ENCODE data around the gene PHAX. TPM values are rescaled to one million over a fixed set of nuclear protein-coding genes. Genes with fewer than 3 reads are reported as not detected.
"Not testable (repeated sequence)": the region's sequence is repeated elsewhere in the genome, so short reads cannot be mapped to it uniquely, and the experiment has no call there.

Gene PHAX
- total RNA-seq: 10 to 100 TPM; 33.4 to 39.1 TPM

- H3K27ac Mint-ChIP-seq: peak within 1 kb of the TSS; percentile 84 to 97
- ATAC-seq (peak; percentile 93 to 95), DNase-seq (ENCODE audit: low spot score in 2 of 2) (peak; percentile 83)
- peaks cover 11 to 16% of the 10 kb centered on the region in 2 donors for H3K36me3 Mint-ChIP-seq
- peaks cover 0 to 4% of the 10 kb centered on the region in 2 donors for H3K9me3 Mint-ChIP-seq
These were observed at the start of gene PHAX for GRCh38 chr5:126600631-126601511. Gene PHAX, plus strand, starts transcription at chr5:126600947. Its CDS starts 16 bp downstream, at chr5:126600963.

- no peak for ATAC-seq
- no peaks in the 10 kb centered on the region for H3K36me3 Mint-ChIP-seq
- no peaks in the 10 kb centered on the region for H3K9me3 Mint-ChIP-seq
- DNase-seq (ENCODE audit: low spot score in 2 of 2): no peak
- H3K27ac Mint-ChIP-seq: no peak overlapping the region
These were observed 48.1 kb upstream of the PHAX start for GRCh38 chr5:126552614-126553013.

GRCh38 chr5:126555101-126555500 lies 45.6 kb upstream of the PHAX start:
- H3K27ac Mint-ChIP-seq; ATAC-seq; H3K36me3 Mint-ChIP-seq; DNase-seq (ENCODE audit: low spot score in 2 of 2); H3K9me3 Mint-ChIP-seq: not testable (repeated sequence)

- ATAC-seq (no peak), DNase-seq (ENCODE audit: low spot score in 2 of 2) (no peak)
- Mint-ChIP-seq H3K9me3 (no peaks in the 10 kb centered on the region), H3K36me3 (no peaks in the 10 kb centered on the region), H3K27ac (no peak overlapping the region)
These were observed 38.8 kb upstream of the PHAX start for GRCh38 chr5:126561908-126562307.

GRCh38 chr5:126562823-126563222 lies 37.9 kb upstream of the PHAX start:
- Mint-ChIP-seq H3K9me3 (no peaks in the 10 kb centered on the region), H3K36me3 (no peaks in the 10 kb centered on the region), H3K27ac (no peak overlapping the region)
- ATAC-seq (peak in 1 of 2 donors; percentile 34), DNase-seq (ENCODE audit: low spot score in 2 of 2) (no peak)

- Mint-ChIP-seq H3K9me3 (no peaks in the 10 kb centered on the region), H3K36me3 (no peaks in the 10 kb centered on the region), H3K27ac (no peak overlapping the region)
- ATAC-seq (no peak), DNase-seq (ENCODE audit: low spot score in 2 of 2) (no peak)
These were observed 32.5 kb upstream of the PHAX start for GRCh38 chr5:126568206-126568755.

GRCh38 chr5:126575644-126576043 lies 25.1 kb upstream of the PHAX start:
- H3K27ac Mint-ChIP-seq: no peak overlapping the region
- H3K9me3 Mint-ChIP-seq: no peaks in the 10 kb centered on the region
- ATAC-seq (no peak), DNase-seq (ENCODE audit: low spot score in 2 of 2) (no peak)
- no peaks in the 10 kb centered on the region for H3K36me3 Mint-ChIP-seq

GRCh38 chr5:126576974-126577373 lies 23.8 kb upstream of the PHAX start:
- ATAC-seq: no peak
- no peak for DNase-seq (ENCODE audit: low spot score in 2 of 2)
- Mint-ChIP-seq H3K9me3 (no peaks in the 10 kb centered on the region), H3K27ac (no peak overlapping the region), H3K36me3 (no peaks in the 10 kb centered on the region)

GRCh38 chr5:126577415-126577814 lies 23.3 kb upstream of the PHAX start:
- Mint-ChIP-seq H3K9me3 (no peaks in the 10 kb centered on the region), H3K27ac (no peak overlapping the region), H3K36me3 (no peaks in the 10 kb centered on the region)
- DNase-seq (ENCODE audit: low spot score in 2 of 2) (no peak), ATAC-seq (no peak)

GRCh38 chr5:126579716-126580115 lies 21.0 kb upstream of the PHAX start:
- no peak for DNase-seq (ENCODE audit: low spot score in 2 of 2)
- Mint-ChIP-seq H3K36me3 (no peaks in the 10 kb centered on the region), H3K27ac (no peak overlapping the region), H3K9me3 (no peaks in the 10 kb centered on the region)
- no peak for ATAC-seq

GRCh38 chr5:126583761-126584160 lies 17.0 kb upstream of the PHAX start:
- H3K36me3 Mint-ChIP-seq: no peaks in the 10 kb centered on the region

GRCh38 chr5:126587551-126588390 lies 13.0 kb upstream of the PHAX start:
- no peaks in the 10 kb centered on the region for H3K9me3 Mint-ChIP-seq
- no peak for DNase-seq (ENCODE audit: low spot score in 2 of 2)
- H3K27ac Mint-ChIP-seq: no peak overlapping the region
- no peaks in the 10 kb centered on the region for H3K36me3 Mint-ChIP-seq
- ATAC-seq: no peak

More at GRCh38 chr5:126583761-126584160, 17.0 kb upstream of the PHAX start:
- no peak for ATAC-seq
- no peak for DNase-seq (ENCODE audit: low spot score in 2 of 2)
- H3K27ac Mint-ChIP-seq: no peak overlapping the region
- H3K9me3 Mint-ChIP-seq: no peaks in the 10 kb centered on the region

GRCh38 chr5:126589536-126590297 lies 11.0 kb upstream of the PHAX start:
- Mint-ChIP-seq H3K36me3 (no peaks in the 10 kb centered on the region), H3K27ac (no peak overlapping the region), H3K9me3 (no peaks in the 10 kb centered on the region)
- DNase-seq (ENCODE audit: low spot score in 2 of 2) (no peak), ATAC-seq (no peak)

- Mint-ChIP-seq H3K9me3 (peaks cover 0 to under 1% of the 10 kb centered on the region in 2 donors), H3K27ac (no peak overlapping the region), H3K36me3 (no peaks in the 10 kb centered on the region)
- ATAC-seq (no peak), DNase-seq (ENCODE audit: low spot score in 2 of 2) (no peak)
These were observed 9.2 kb upstream of the PHAX start for GRCh38 chr5:126591549-126591948.

- Mint-ChIP-seq H3K36me3 (peaks cover 0 to 1% of the 10 kb centered on the region in 2 donors), H3K27ac (peak within 1 kb of the TSS in 1 of 2 donors; percentile 52), H3K9me3 (peaks cover 0 to 4% of the 10 kb centered on the region in 2 donors)
- ATAC-seq: peak; percentile 86 to 92
- peak in 1 of 2 donors; percentile 39 for DNase-seq (ENCODE audit: low spot score in 2 of 2)
These were observed 5.8 kb upstream of the PHAX start, which contains the start of gene ALDH7A1 for GRCh38 chr5:126594748-126595485. Gene ALDH7A1, minus strand, starts transcription at chr5:126595219. Its CDS starts 21 bp downstream, at chr5:126595198.
